ENCODE measurements around the gene ZFPM1.

DNA sequence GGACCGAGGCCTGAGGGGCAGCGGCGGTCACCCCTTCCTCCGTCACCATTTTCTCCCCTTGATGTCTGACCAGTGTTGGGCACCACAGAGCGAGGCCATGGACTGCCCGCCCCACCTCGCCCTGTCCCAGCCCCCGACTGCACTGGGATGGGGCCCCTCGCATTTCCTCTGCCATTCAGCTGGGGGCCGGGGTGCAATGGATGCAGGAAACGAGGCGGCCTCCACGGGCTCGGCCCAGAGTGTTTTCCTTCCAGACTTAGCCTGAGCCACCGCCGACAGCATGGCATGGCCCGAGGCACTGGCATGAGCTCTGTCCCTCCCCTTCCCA, 72.5 kb downstream of the ZFPM1 start:
- TF ChIP-seq EZH2 (IDR thresholded peaks at IDR 0.05; ENCODE audit: borderline replicate concordance, low read length): no peak
- TF ChIP-seq, protein P1, sequence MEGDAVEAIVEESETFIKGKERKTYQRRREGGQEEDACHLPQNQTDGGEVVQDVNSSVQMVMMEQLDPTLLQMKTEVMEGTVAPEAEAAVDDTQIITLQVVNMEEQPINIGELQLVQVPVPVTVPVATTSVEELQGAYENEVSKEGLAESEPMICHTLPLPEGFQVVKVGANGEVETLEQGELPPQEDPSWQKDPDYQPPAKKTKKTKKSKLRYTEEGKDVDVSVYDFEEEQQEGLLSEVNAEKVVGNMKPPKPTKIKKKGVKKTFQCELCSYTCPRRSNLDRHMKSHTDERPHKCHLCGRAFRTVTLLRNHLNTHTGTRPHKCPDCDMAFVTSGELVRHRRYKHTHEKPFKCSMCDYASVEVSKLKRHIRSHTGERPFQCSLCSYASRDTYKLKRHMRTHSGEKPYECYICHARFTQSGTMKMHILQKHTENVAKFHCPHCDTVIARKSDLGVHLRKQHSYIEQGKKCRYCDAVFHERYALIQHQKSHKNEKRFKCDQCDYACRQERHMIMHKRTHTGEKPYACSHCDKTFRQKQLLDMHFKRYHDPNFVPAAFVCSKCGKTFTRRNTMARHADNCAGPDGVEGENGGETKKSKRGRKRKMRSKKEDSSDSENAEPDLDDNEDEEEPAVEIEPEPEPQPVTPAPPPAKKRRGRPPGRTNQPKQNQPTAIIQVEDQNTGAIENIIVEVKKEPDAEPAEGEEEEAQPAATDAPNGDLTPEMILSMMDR (conservative IDR thresholded peaks at IDR 0.05 in 1 of 2, IDR thresholded peaks at IDR 0.05 in 1 of 2; ENCODE audit: extremely low read depth in 1 of 2, insufficient read depth in 1 of 2, low read depth in 1 of 2, low read length in 2 of 2): no peak
